Prostate gland (tissue), 2 donors: Measurements from ENCODE around the gene CCL18.
"Not testable (repeated sequence)": the region's sequence is repeated elsewhere in the genome, so short reads cannot be mapped to it uniquely, and the experiment has no call there.

Experiments
- POLR2A ChIP-seq: fragments of 450-650 bp; IDR thresholded peaks from one replicate; pipeline ENCODE4 v1.6.1; 2016; ENCODE audit warnings: antibody characterized with exemption, mild to moderate bottlenecking
- TF ChIP-seq, protein P1 (sequence below), 4 experiments: fragments of 200-600 bp in 2 of 4; fragments of 450-650 bp in 2 of 4; sonication (generic) in 2 of 4; IDR thresholded peaks; 1 replicate in 3 of 4; 2 replicates in 1 of 4; pipeline ENCODE4 v1.5.1; 2016 to 2019; ENCODE audit warnings: antibody characterized with exemption in 4 of 4, mild to moderate bottlenecking in 2 of 4, moderate library complexity in 2 of 4

DNA sequence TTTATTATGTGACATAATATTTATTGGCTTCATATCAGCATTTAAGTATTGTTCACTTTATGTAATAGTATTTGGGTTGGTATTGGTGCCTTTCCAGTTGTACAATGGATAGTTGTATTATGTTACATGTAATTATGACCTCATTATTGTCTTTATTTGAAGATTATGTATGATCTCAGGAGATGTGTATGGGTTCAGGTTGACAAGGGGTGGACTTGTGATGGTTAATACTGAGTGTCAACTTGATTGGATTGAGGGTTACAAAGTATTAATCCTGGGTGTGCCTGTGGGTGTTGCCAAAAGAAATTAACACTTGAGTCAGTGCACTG lies 51.5 kb downstream of the CCL18 start:
- TF ChIP-seq POLR2A: not testable (repeated sequence)
- TF ChIP-seq, protein P1, sequence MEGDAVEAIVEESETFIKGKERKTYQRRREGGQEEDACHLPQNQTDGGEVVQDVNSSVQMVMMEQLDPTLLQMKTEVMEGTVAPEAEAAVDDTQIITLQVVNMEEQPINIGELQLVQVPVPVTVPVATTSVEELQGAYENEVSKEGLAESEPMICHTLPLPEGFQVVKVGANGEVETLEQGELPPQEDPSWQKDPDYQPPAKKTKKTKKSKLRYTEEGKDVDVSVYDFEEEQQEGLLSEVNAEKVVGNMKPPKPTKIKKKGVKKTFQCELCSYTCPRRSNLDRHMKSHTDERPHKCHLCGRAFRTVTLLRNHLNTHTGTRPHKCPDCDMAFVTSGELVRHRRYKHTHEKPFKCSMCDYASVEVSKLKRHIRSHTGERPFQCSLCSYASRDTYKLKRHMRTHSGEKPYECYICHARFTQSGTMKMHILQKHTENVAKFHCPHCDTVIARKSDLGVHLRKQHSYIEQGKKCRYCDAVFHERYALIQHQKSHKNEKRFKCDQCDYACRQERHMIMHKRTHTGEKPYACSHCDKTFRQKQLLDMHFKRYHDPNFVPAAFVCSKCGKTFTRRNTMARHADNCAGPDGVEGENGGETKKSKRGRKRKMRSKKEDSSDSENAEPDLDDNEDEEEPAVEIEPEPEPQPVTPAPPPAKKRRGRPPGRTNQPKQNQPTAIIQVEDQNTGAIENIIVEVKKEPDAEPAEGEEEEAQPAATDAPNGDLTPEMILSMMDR (IDR thresholded peaks at IDR 0.05): not testable (repeated sequence)
